ENCODE measurements around the gene SNAP29.

SNAP29 gene

DNA sequence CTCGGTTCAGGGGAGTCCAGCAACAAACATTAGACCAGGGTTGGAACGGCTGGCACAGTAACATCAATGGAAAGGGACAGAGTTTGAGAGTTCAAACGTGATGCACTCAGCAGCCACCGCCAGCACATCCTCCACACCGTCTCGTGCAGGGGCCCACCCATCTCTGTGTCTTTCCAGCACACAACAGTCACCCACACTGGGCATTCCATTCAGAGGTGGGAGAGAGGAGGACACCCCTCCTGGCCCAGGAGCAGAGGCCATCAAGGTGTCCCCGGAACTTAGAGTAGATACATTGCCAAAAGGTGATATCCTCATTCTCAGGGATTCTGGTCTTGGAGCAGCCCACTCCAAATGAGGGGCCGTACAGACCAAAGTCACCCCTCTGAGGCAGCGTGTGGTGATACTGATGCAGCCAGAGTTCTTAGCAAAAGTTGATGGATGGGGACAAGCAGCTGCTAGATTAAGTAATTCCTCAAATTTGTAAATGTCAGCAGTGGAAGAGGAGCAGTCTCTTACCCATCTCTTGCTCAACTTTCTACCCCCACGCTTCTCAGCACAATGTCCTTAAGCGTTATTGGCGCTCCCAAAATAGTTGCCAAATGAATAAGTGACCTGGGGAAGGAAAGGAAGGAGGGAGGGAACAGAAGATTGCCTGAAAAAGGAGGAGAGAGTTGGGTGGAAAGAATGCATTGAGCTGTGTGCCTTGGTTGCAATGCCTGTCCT, 5.5 kb downstream of the SNAP29 start:
- Histone ChIP-seq H3K4me1 (ENCODE audit: insufficient read depth, low read length, poor library complexity, severe bottlenecking) (peaks cover 20% of the 10 kb centered on the region), H3K36me3 (ENCODE audit: insufficient read depth, low read length) (no peaks in the 10 kb centered on the region), H3K9me2 (replicated peaks; ENCODE audit: low read depth, low read length) (no peaks in the 10 kb centered on the region), H3F3A (ENCODE audit: low read depth) (no peaks in the 10 kb centered on the region), H3K9me3 (ENCODE audit: insufficient read depth, low read depth, low read length) (no peaks in the 10 kb centered on the region), H3K4me3 (ENCODE audit: low read length, poor library complexity, severe bottlenecking) (no peak overlapping the region), H3K79me2 (ENCODE audit: insufficient read depth, low read length) (peaks cover 19% of the 10 kb centered on the region), H3K4me2 (ENCODE audit: low read depth, low read length, poor library complexity, severe bottlenecking) (no peak overlapping the region), H2AFZ (ENCODE audit: low read length) (no peak overlapping the region), H4K20me1 (ENCODE audit: insufficient read depth, low read length, poor library complexity, severe bottlenecking) (no peaks in the 10 kb centered on the region), H3K9ac (ENCODE audit: low read depth, low read length, poor library complexity, severe bottlenecking) (no peak overlapping the region), H3K27me3 (ENCODE audit: insufficient read depth, low read length, poor library complexity, severe bottlenecking) (no peaks in the 10 kb centered on the region)
- TF ChIP-seq EZH2phosphoT487 (IDR thresholded peaks at IDR 0.05; ENCODE audit: borderline replicate concordance): no peak
- TF ChIP-seq, protein P1, sequence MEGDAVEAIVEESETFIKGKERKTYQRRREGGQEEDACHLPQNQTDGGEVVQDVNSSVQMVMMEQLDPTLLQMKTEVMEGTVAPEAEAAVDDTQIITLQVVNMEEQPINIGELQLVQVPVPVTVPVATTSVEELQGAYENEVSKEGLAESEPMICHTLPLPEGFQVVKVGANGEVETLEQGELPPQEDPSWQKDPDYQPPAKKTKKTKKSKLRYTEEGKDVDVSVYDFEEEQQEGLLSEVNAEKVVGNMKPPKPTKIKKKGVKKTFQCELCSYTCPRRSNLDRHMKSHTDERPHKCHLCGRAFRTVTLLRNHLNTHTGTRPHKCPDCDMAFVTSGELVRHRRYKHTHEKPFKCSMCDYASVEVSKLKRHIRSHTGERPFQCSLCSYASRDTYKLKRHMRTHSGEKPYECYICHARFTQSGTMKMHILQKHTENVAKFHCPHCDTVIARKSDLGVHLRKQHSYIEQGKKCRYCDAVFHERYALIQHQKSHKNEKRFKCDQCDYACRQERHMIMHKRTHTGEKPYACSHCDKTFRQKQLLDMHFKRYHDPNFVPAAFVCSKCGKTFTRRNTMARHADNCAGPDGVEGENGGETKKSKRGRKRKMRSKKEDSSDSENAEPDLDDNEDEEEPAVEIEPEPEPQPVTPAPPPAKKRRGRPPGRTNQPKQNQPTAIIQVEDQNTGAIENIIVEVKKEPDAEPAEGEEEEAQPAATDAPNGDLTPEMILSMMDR (conservative IDR thresholded peaks at IDR 0.05; ENCODE audit: low read length): no peak

DNA sequence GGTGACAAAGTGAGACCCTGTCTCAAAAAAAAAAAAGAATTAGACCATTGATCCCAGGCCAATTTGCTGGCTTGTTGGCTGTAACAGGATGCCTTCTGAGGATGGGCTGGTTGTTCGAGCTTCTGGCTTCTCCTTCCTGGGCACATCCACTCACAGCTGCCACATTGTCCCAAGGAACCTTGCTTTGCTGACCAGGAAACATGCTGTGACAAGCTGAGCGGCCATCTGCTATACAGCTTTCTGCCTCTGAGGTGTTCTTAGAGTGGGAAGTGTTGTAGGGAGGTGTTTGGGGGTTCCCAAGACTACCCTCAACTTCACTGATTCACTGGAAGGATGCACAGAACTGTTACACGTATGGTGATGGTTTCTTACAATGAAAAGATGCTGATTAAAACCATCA, 6.5 kb downstream of the SNAP29 start:
- no peaks in the 10 kb centered on the region for H3K36me3 ChIP-seq (ENCODE audit: insufficient read depth, low read length)
- H4K20me1 ChIP-seq (ENCODE audit: insufficient read depth, low read length, poor library complexity, severe bottlenecking): no peaks in the 10 kb centered on the region
- peaks cover 9% of the 10 kb centered on the region; the same call in 1 of the 2 replicates for H3K79me2 ChIP-seq (ENCODE audit: insufficient read depth, low read length)
- H3K9ac ChIP-seq (ENCODE audit: low read depth, low read length, poor library complexity, severe bottlenecking): no peak overlapping the region
- no peak overlapping the region for H3K4me3 ChIP-seq (ENCODE audit: low read length, poor library complexity, severe bottlenecking)
- no peak overlapping the region for H2AFZ ChIP-seq (ENCODE audit: low read length)
- no peaks in the 10 kb centered on the region for H3K9me3 ChIP-seq (ENCODE audit: insufficient read depth, low read depth, low read length)
- no peaks in the 10 kb centered on the region for H3K9me2 ChIP-seq (replicated peaks; ENCODE audit: low read depth, low read length)
- no peaks in the 10 kb centered on the region for H3F3A ChIP-seq (ENCODE audit: low read depth)
- H3K27me3 ChIP-seq (ENCODE audit: insufficient read depth, low read length, poor library complexity, severe bottlenecking): no peaks in the 10 kb centered on the region
- peaks cover 16% of the 10 kb centered on the region for H3K4me1 ChIP-seq (ENCODE audit: insufficient read depth, low read length, poor library complexity, severe bottlenecking)
- TF ChIP-seq, protein P1 (conservative IDR thresholded peaks at IDR 0.05; ENCODE audit: low read length): no peak
- no peak for TF ChIP-seq EZH2phosphoT487 (IDR thresholded peaks at IDR 0.05; ENCODE audit: borderline replicate concordance)
- H3K4me2 ChIP-seq (ENCODE audit: low read depth, low read length, poor library complexity, severe bottlenecking): no peak overlapping the region

DNA sequence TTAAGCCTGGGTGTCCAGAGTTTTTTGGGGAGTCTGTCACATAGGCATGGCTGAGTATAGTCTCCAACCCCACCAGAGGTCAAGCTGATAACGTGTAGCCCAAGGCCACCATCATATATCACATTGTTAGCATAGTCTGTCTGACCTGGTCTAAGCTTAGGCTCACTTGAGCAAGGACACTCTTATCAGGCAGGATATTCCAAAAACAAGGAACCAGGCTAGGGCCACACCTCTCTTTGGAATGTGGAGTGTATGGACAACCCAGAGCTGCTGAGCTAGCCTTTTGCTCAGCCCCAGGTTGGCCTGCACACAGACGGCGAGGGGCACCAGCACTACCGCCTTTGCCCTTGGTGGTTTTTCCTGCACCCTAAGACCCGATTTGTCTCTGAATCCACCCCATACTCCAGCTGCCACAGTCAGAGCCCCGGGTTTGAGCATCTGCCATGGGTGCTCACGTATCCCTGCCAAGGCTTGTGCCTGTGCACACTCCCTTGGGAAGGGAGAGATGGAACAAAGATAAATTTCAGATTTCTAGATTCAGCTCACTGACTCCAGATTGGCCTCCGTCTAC, 7.2 kb downstream of the SNAP29 start:
- Histone ChIP-seq H3K4me1 (ENCODE audit: insufficient read depth, low read length, poor library complexity, severe bottlenecking) (peaks cover 16% of the 10 kb centered on the region), H3K27me3 (ENCODE audit: insufficient read depth, low read length, poor library complexity, severe bottlenecking) (no peaks in the 10 kb centered on the region), H3K9me2 (replicated peaks; ENCODE audit: low read depth, low read length) (no peaks in the 10 kb centered on the region), H3K4me2 (ENCODE audit: low read depth, low read length, poor library complexity, severe bottlenecking) (no peak overlapping the region), H2AFZ (ENCODE audit: low read length) (no peak overlapping the region), H4K20me1 (ENCODE audit: insufficient read depth, low read length, poor library complexity, severe bottlenecking) (no peaks in the 10 kb centered on the region), H3K4me3 (ENCODE audit: low read length, poor library complexity, severe bottlenecking) (no peak overlapping the region), H3K36me3 (ENCODE audit: insufficient read depth, low read length) (no peaks in the 10 kb centered on the region), H3F3A (ENCODE audit: low read depth) (no peaks in the 10 kb centered on the region), H3K79me2 (ENCODE audit: insufficient read depth, low read length) (peaks cover 3% of the 10 kb centered on the region; the same call in 1 of the 2 replicates), H3K9me3 (ENCODE audit: insufficient read depth, low read depth, low read length) (no peaks in the 10 kb centered on the region), H3K9ac (ENCODE audit: low read depth, low read length, poor library complexity, severe bottlenecking) (no peak overlapping the region)
- TF ChIP-seq EZH2phosphoT487 (IDR thresholded peaks at IDR 0.05; ENCODE audit: borderline replicate concordance): no peak
- TF ChIP-seq, protein P1 (conservative IDR thresholded peaks at IDR 0.05; ENCODE audit: low read length): no peak

Data from Loucy (cell line).